Stimulated activated CD4-positive, alpha-beta T cell treated with anti-CD3 and anti-CD28 coated beads, Interleukin-1b, Interleukin-23, amount 100 ng/mL, for 1 hour (primary cell): ENCODE measurements around the gene ICA1.

Experiments
- DNase-seq, 2 donors: peaks; one replicate each; pipeline ENCODE4 v3.0.0-alpha.2; 2020; ENCODE audit warnings: low read depth in 2 of 2

The ICA1 gene

GRCh38 chr7:8133188-8133848 lies 128.6 kb downstream of the ICA1 start:
- no peak for DNase-seq

GRCh38 chr7:8131694-8132605 lies 130.0 kb downstream of the ICA1 start:
- no peak for DNase-seq

- DNase-seq, result no peak
These were observed 131.3 kb downstream of the ICA1 start for GRCh38 chr7:8130663-8131062.

GRCh38 chr7:8129318-8129659 lies 132.7 kb downstream of the ICA1 start:
- DNase-seq, result no peak

- no peak for DNase-seq
These were observed 133.3 kb downstream of the ICA1 start for GRCh38 chr7:8128449-8129317.

GRCh38 chr7:8126601-8127167 lies 135.3 kb downstream of the ICA1 start:
- no peak for DNase-seq

GRCh38 chr7:8125680-8126444 lies 136.1 kb downstream of the ICA1 start:
- DNase-seq, result peak; percentile 35 to 47

- no peak for DNase-seq
These were observed 140.7 kb downstream of the ICA1 start for GRCh38 chr7:8121243-8121642.

GRCh38 chr7:8120390-8121058 lies 141.4 kb downstream of the ICA1 start:
- no peak for DNase-seq

- no peak for DNase-seq
These were observed 142.7 kb downstream of the ICA1 start for GRCh38 chr7:8119262-8119661.

GRCh38 chr7:8117195-8117594 lies 144.8 kb downstream of the ICA1 start:
- DNase-seq, result no peak

GRCh38 chr7:8115547-8116402 lies 146.2 kb downstream of the ICA1 start:
- no peak for DNase-seq

- no peak for DNase-seq
These were observed 147.8 kb downstream of the ICA1 start for GRCh38 chr7:8114175-8114574.

- no peak for DNase-seq
These were observed 148.8 kb downstream of the ICA1 start for GRCh38 chr7:8113184-8113583.

GRCh38 chr7:8112685-8113084 lies 149.3 kb downstream of the ICA1 start:
- DNase-seq, result no peak

GRCh38 chr7:8111282-8111960 lies 150.5 kb downstream of the ICA1 start:
- DNase-seq, result no peak

- no peak for DNase-seq
These were observed 152.6 kb downstream of the ICA1 start for GRCh38 chr7:8109196-8110022.

GRCh38 chr7:8105449-8106095 lies 156.4 kb downstream of the ICA1 start:
- DNase-seq, result no peak
